ENCODE data around the gene CRACDL.

CRACDL gene

GRCh38 chr2:98801286-98801685 lies 134.7 kb downstream of the CRACDL start:
- no peak for DNase-seq

DNA sequence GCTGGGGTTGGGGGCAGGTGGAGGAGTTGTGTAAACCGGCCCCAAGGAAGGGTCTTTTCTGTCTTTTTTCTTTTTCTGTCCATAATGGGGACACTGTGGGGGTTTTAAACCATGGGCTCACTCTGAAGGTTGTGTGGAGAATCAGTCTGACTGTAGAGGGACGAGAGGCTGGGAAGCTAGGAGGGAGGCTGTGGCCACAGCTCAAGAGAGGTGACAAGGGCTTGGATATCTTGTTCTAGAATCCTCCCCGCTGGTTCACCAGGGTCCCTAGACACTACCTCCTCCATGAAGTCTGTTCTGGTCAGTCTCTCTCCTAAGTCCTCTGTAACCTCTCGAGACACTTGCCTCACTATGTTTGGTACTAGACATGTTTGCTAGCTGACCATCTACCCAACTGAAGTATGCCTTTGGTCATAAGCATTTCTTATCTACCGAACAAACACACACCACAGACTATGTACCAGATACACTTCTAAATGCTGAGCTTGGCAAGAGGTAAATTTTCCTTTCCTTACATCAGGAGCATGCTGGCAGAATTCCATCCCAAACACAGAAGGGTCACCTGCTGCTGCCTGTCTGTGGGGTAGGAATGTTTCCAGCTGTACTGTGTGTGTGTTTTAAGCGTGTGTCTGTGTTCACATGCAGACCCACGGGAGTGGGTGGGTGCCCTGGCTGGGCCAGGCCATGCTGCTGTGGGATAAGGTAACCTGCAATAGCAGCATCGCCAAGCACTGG lies 135.5 kb downstream of the CRACDL start:
- no peak for DNase-seq

- no peak for DNase-seq
Observed at GRCh38 chr2:98799375-98800329, 136.4 kb downstream of the CRACDL start.

- no peak for DNase-seq
Observed at GRCh38 chr2:98796775-98797544, 139.1 kb downstream of the CRACDL start.

- no peak for DNase-seq
Observed at GRCh38 chr2:98795891-98796676, 139.9 kb downstream of the CRACDL start.

- no peak for DNase-seq
Observed at GRCh38 chr2:98793897-98794830, 141.9 kb downstream of the CRACDL start.

GRCh38 chr2:98793275-98793674 lies 142.8 kb downstream of the CRACDL start:
- DNase-seq = no peak

GRCh38 chr2:98790221-98790620 lies 145.8 kb downstream of the CRACDL start:
- DNase-seq = no peak

- DNase-seq = no peak
Observed at GRCh38 chr2:98787700-98788099, 148.3 kb downstream of the CRACDL start.

DNA sequence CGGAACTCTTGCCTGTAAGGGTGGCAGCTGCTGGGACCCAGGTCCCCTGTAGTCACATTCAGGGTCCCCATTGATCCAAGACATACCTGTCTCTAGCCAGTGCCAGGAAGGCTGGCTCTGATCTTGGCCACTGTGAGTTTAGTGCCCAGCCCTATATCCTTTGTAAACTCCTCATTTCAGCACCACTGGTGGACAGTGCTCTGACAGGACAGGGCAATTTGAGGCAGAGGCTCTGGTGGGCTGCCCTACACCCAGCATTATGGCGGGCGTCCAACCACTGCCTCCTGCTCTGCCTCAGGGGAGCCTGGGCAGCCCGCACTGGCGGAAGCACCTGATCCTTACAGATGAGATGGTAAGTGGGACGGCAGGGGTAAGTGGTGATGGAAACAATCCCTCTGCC lies 149.8 kb downstream of the CRACDL start:
- DNase-seq = no peak

DNA sequence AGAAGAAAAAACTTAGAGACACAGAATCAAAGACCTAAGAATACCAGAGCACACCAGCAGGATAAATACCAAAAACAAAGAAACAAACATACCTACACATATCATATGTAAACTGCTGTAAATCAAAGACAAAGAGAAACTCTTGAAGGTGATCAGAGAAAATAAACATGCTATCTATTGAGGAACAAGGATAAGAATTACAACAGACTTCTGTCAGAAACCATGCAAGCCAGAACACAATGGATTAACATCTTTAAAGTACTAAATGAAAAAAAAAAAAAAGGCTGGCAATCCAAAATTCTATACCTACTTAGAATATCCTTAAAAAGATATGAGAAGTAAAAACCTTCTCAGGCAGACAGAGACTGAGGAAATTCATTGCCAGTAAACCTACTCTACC lies 153.5 kb downstream of the CRACDL start:
- DNase-seq = no peak

- DNase-seq = no peak
Observed at GRCh38 chr2:98781822-98782221, 154.2 kb downstream of the CRACDL start.

- DNase-seq = no peak
Observed at GRCh38 chr2:98778741-98779483, 157.1 kb downstream of the CRACDL start.

GRCh38 chr2:98778151-98778550 lies 157.9 kb downstream of the CRACDL start:
- no peak for DNase-seq

- DNase-seq = no peak
Observed at GRCh38 chr2:98777710-98778109, 158.3 kb downstream of the CRACDL start.

DNA sequence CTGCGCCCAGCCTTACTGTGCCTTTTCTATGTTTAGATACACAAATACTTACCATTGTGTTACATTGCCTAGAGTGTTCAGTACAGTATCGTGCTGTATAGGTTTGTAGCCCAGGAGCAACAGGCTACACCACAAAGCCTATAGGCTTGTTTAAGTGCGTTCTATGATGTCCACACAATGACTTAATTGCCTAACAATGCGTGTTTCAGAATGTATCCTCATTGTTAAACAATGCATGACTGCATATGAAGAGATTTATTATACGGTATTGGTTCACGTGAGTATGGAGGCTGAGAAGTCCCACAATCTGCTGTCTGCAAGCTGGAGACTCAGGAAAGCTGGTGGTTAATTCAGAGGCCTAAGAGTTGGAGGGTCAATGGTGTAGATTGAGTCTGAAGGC lies 158.9 kb downstream of the CRACDL start:
- no peak for DNase-seq

- DNase-seq = no peak
Observed at GRCh38 chr2:98776136-98776535, 159.9 kb downstream of the CRACDL start.

DNA sequence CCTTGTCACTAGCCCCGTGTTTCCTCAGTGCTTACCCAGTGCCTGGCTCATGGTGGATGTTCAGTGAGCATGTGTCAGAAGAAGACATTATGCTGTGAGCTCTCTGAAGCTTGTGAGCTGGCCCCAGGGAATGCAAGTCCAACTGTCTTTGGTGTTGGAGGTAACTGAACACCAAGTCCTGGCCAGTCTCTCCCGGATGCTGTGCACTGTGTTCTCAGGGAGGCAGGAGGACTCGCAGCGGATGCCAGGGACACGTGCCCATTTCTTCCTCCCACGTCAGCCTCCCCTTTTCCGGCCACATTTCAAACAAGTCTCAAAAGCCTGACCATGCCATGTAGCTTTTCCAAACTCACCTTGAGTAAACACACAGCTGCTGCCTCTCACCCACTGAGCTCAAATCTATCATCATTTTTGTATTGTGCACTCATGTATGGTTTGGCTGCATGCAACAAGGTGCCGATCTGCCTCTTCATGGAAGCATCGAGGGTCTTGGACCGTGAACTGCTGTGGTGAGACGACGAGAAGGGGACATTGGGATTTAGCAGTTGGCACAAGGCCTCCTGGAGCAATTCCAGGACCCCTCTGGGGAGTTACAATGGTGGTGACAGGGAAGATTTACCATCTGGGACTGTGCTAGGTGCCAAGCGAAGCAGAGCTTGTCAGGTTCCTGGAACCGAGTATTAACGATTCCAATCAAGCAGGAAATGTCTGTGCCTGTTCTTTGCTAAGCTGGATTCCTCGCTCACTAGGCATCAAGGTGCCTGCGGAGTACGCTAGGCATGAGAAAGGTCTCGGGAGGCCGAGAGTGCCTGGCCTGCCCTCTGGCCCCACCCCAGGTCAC lies 160.7 kb downstream of the CRACDL start:
- no peak for DNase-seq

- no peak for DNase-seq
Observed at GRCh38 chr2:98773907-98774306, 162.1 kb downstream of the CRACDL start.

- DNase-seq = peak; percentile 30
Observed at GRCh38 chr2:98773169-98773568, 162.9 kb downstream of the CRACDL start.
